PC-3 (cell line): ENCODE data around the gene ACTL9.

Experiments used
- CTCF ChIP-seq: fragments of 300-600 bp; sonication (generic); conservative IDR thresholded peaks from 2 replicates; pipeline ENCODE4 v1.5.1; 2017; ENCODE audit warnings: antibody characterized with exemption, low read depth, mild to moderate bottlenecking, low read length
- EZH2 ChIP-seq: fragments of 300-600 bp; sonication (generic); IDR thresholded peaks from one replicate; pipeline ENCODE4 v1.6.1; 2017; ENCODE audit warnings: antibody characterized with exemption, mild to moderate bottlenecking, low read length; ENCODE audit not compliant: unreplicated experiment
- EZH2phosphoT487 ChIP-seq: fragments of 300-600 bp; sonication (generic); IDR thresholded peaks from 2 replicates; pipeline ENCODE4 v1.6.1; 2018; ENCODE audit warnings: mild to moderate bottlenecking, antibody characterized with exemption, low read length, borderline replicate concordance

GRCh38 chr19:8666814-8667405, 31.7 kb downstream of the ACTL9 start:
- TF ChIP-seq CTCF, result no peak
- no peak for TF ChIP-seq EZH2phosphoT487
- no peak for TF ChIP-seq EZH2
